ENCODE measurements around the gene SH2B2. TPM values are rescaled to one million over a fixed set of nuclear protein-coding genes. Genes with fewer than 3 reads are reported as not detected.

Gene SH2B2
- total and polyA plus RNA-seq, 4 donors, result 0.65 to 1.4 (median 1.0) TPM; not detected in 1

- Histone ChIP-seq H3K9ac (ENCODE audit: low read depth in 1 of 2, low read length in 2 of 2) (no peak overlapping the region), H3K27ac (ENCODE audit: low read depth in 1 of 2, low read length in 2 of 2) (no peak overlapping the region), H3K4me3 (ENCODE audit: low read depth in 1 of 3, low read length in 3 of 3) (no peak overlapping the region), H3K36me3 (ENCODE audit: control insufficient read depth in 4 of 4, insufficient read depth in 3 of 4, low read depth in 1 of 4, low read length in 3 of 4) (no peaks in the 10 kb centered on the region), H3K4me1 (ENCODE audit: control insufficient read depth in 4 of 4, insufficient read depth in 4 of 4, low read length in 3 of 4) (peaks cover 7 to 25% (median 14%) of the 10 kb centered on the region in 4 donors), H3K27me3 (ENCODE audit: control insufficient read depth in 4 of 4, insufficient read depth in 4 of 4, low read length in 3 of 4) (no peaks in the 10 kb centered on the region), H3K9me3 (ENCODE audit: control insufficient read depth in 4 of 4, low read length in 3 of 4) (no peaks in the 10 kb centered on the region)
- 59% methylated on average over 10 of the region's 10 CpGs for WGBS
- DNase-seq (ENCODE audit: low spot score), result no peak
- TF ChIP-seq TAF1 (conservative IDR thresholded peaks at IDR 0.05), result no peak
- TF ChIP-seq JUND (IDR thresholded peaks at IDR 0.05), result no peak
- TF ChIP-seq GABPA (IDR thresholded peaks at IDR 0.05 in 1 of 2, conservative IDR thresholded peaks at IDR 0.05 in 1 of 2), result no peak
- TF ChIP-seq EGR1 (IDR thresholded peaks at IDR 0.05; ENCODE audit: low read depth in 2 of 2), result no peak
- no peak for TF ChIP-seq FOXA2 (IDR thresholded peaks at IDR 0.05)
- no peak for TF ChIP-seq FOXA1 (IDR thresholded peaks at IDR 0.05)
- no peak for TF ChIP-seq NR2F2 (IDR thresholded peaks at IDR 0.05)
- no peak for TF ChIP-seq ATF3 (IDR thresholded peaks at IDR 0.05)
- no peak for TF ChIP-seq SP1 (IDR thresholded peaks at IDR 0.05)
- no peak for TF ChIP-seq RXRA (IDR thresholded peaks at IDR 0.05)
- no peak for TF ChIP-seq YY1 (IDR thresholded peaks at IDR 0.05)
Observed at GRCh38 chr7:102288285-102288930, 1.7 kb downstream of the SH2B2 start.

GRCh38 chr7:102289057-102289456 is 2.4 kb downstream of the SH2B2 start:
- no peak for DNase-seq (ENCODE audit: low spot score)
- Histone ChIP-seq H3K9ac (ENCODE audit: low read depth in 1 of 2, low read length in 2 of 2) (no peak overlapping the region), H3K4me1 (ENCODE audit: control insufficient read depth in 4 of 4, insufficient read depth in 4 of 4, low read length in 3 of 4) (peaks cover 7 to 25% (median 14%) of the 10 kb centered on the region in 4 donors), H3K9me3 (ENCODE audit: control insufficient read depth in 4 of 4, low read length in 3 of 4) (no peaks in the 10 kb centered on the region), H3K27ac (ENCODE audit: low read depth in 1 of 2, low read length in 2 of 2) (no peak overlapping the region), H3K4me3 (ENCODE audit: low read depth in 1 of 3, low read length in 3 of 3) (no peak overlapping the region), H3K36me3 (ENCODE audit: control insufficient read depth in 4 of 4, insufficient read depth in 3 of 4, low read depth in 1 of 4, low read length in 3 of 4) (no peaks in the 10 kb centered on the region), H3K27me3 (ENCODE audit: control insufficient read depth in 4 of 4, insufficient read depth in 4 of 4, low read length in 3 of 4) (no peaks in the 10 kb centered on the region)
- TF ChIP-seq CTCF (IDR thresholded peaks at IDR 0.05; ENCODE audit: low read depth, low read length, missing input control), result no peak
- no peak for TF ChIP-seq JUND (IDR thresholded peaks at IDR 0.05)
- TF ChIP-seq FOXA1 (IDR thresholded peaks at IDR 0.05), result no peak
- TF ChIP-seq REST (IDR thresholded peaks at IDR 0.05), result no peak
- TF ChIP-seq YY1 (IDR thresholded peaks at IDR 0.05), result no peak
- TF ChIP-seq SP1 (IDR thresholded peaks at IDR 0.05), result no peak
- TF ChIP-seq ZBTB33 (IDR thresholded peaks at IDR 0.05), result no peak
- no peak for TF ChIP-seq ATF3 (IDR thresholded peaks at IDR 0.05)
- TF ChIP-seq NR2F2 (IDR thresholded peaks at IDR 0.05), result no peak
- 87% methylated on average over 9 of the region's 9 CpGs for WGBS
